NCI-H524 treated with DMSO at 0.1 percent for 48 hours (cell line): ENCODE measurements around the gene PHACTR3.

ENCODE experiments used
- DNase-seq: peaks from one replicate; lab custom pipeline; 2025; lab: John Stamatoyannopoulos, UW

Gene PHACTR3

GRCh38 chr20:59574308-59574707 is 30.0 kb upstream of the PHACTR3 start:
- no peak for DNase-seq

DNA sequence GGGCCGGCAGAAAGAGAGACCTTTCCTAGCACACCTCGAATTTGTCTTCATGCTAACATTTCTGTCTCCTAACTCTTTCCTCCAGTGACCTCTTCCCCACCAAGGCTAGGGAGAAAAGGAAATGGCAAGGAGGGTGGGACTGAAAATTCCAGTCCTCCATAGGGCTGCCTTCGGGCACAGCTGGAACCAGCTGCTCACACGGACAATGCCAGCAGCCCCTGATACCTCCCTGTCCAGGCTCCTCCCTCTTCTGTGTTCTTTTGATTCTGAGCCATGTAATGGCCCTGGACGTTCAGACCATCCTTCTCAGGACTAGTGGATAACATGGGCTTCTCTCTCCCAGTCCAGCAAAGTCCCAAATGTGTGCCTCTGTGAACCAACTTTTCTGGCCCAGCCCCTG is 29.1 kb upstream of the PHACTR3 start:
- no peak for DNase-seq

DNA sequence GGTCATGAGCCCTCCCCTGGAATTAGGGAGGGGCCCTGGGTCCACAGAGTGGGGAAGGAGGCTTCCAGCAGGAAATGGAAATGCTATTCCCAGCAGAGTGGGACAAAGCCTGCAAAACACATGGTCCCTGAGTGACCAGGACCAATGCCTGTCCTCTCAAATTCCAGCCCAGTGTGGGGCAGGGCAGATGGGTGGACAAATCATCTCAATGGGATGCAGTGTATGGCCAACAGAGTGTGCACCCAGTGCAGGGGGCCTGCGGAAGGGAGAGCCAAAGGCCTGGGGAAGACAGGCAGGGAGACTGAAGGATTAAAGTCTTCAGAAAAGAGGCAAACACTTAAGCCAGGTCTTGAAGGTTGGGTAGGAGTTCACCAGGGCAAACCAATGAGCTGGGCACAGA is 28.7 kb upstream of the PHACTR3 start:
- no peak for DNase-seq

DNA sequence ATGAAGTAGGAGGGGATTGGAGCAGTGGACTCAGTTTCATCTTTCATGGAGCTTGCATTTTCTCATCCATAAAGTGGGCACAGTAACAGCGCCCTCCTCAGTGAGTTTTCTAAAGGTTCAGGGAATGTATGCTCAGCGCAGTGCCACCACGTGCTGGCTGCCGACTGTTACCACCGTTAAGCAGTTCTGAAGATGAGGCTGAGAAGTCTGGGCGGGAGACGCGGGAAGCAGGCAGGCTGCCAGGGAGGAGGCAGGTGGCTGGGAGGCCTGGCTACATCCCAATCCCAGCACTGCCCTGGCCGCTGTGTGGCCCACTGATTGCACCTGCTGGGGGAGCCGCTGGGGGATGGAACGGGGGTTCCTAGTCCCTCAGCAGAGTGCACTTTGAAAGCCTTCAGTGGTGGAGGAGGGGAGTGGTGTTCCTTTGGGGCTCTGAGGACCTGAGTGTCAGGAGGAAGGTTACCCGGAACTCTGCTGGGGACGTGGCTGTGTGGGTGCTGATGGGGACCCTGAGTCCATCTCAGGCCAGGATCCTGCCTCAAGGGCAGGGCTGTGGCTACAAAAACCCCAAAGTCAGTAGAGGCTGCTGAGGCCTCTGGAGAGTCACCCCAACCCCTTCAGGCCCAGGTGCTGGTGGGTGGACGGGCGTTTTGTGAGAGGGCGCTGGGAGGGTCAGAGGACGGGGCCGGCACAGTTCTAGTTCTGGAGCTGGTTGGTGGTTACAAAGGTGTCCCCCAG is 28.0 kb upstream of the PHACTR3 start:
- DNase-seq: no peak

DNA sequence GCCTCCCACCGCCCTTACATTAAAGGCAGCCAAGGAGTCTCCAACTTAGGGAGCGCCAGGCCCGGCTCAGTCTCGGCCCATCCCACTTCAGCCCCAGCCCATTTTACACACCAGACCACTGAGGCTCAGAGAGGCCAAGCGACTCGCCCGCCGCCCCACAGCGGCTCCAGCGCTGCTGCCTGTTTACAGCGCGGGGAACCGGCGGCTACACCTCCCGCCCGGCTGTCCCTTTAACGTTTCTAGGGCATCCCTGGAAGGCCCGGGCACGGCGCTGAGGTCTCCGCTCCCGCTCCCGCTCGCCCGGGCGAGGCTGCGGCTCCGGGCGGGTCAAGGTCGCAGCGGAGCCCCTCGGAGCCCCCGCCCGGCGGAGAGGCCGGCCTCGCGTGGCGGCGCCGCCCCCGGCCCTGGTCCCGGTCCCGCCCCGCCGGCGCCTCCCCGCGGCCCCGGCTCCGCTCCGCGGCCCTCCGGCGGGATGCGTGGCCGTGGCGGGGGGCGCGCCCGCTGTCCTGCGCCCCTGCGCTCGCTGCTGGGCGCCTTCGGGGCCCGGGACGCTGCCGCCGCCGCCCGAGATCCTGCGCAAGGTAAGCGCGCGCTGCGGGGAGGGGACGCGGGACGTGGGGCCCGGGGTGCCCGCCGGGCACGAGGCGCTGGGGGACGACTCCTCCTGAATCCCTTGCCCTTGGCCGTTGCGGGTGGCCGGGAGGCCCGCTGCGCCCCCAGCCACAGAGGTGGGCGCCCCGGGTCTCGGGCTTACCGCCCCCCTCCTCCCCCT is 27.1 kb upstream of the PHACTR3 start:
- DNase-seq: no peak

- no peak for DNase-seq
Observed at GRCh38 chr20:59577809-59578435, 26.4 kb upstream of the PHACTR3 start.

- DNase-seq: no peak
Observed at GRCh38 chr20:59578436-59579403, 25.6 kb upstream of the PHACTR3 start.

GRCh38 chr20:59579404-59580145 is 24.8 kb upstream of the PHACTR3 start:
- no peak for DNase-seq

GRCh38 chr20:59580146-59580946 is 24.0 kb upstream of the PHACTR3 start:
- DNase-seq: no peak

DNA sequence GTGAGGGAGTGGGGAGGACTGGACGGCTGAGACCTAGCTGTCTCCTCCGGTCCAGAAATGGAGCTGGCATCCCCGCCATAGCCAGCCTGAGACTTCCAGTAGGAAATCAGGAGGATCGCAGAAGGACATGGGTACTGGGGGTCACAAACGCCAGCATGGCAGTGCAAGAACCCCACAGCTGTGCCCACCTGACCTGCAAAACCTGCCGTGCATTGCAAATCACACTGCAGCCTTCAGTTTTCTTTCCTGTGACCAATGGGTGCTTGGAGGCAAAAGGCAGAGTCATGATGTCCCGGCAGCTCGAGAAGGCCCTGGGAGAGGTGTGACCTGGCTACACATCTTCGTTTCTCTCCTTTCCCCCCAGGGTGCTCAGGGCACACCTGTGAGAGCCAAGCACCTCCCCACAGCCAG is 23.3 kb upstream of the PHACTR3 start:
- no peak for DNase-seq

DNA sequence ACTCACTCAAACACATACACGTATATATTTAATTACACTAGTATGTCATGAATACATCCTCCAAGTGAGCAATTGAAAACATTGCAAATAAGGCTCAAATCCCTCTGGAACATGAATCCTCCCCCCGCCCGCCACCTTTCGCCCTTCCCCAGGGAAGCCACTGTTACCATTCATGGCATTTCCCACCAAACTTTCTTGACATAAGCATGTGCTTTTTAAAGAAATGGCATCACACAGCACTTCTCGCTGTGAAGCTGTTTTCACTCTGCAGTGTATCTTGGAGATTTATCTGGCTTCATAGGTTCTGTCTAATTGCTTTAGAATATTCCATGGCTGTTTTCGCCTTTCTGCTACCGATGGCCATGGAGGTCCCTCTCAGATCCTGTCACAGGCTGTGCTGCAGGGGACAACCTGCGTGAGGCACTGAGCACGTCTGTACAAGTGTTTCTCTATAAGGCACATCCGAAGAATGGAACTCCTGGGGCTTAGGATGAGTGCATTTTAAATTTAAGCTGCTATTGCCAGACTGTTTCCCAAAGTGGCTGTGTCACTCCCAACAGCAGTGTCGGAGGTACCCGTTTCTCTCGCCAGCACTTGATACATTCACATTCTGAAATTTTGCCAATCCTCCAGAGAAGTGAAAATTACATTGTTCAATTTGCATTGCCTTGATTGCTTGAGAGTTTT is 22.2 kb upstream of the PHACTR3 start:
- DNase-seq: no peak

- no peak for DNase-seq
Observed at GRCh38 chr20:59583428-59584277, 20.7 kb upstream of the PHACTR3 start.

GRCh38 chr20:59584278-59584925 is 19.9 kb upstream of the PHACTR3 start:
- no peak for DNase-seq

DNA sequence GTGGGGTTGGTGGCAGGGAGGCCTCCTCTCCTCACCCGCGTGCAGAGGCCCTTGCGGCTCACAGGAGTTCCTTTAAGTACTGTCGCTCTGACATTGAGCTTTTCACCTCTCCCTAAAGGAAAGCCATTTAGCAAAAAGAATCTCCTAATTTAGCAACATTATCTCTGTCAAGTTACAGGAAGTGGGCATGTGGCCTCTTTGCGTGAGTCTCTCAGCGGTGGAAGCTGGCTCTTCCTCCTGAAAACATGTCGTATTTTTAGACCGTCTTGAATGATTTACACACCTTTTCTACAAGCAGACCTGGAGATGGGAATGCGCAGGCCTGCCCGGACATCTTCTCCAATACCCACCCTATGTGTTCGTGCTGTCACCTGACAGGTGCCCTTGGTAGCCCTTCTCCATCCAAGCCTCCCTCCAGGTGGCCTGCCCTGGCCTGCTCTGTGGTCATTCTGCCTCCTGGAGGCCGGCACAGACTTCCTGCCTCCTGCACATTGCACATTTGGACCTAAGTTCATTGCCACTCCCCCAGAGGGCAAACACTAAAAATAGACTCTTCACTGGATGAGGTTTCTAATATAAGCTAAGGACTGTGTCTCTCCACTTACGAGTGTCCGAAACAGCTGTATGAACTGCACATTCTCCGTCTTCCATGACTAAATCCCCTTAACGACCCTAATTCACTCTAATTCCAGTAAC is 18.5 kb upstream of the PHACTR3 start:
- no peak for DNase-seq

- DNase-seq: no peak
Observed at GRCh38 chr20:59586613-59587012, 17.7 kb upstream of the PHACTR3 start.

- DNase-seq: no peak
Observed at GRCh38 chr20:59587570-59587969, 16.8 kb upstream of the PHACTR3 start.

DNA sequence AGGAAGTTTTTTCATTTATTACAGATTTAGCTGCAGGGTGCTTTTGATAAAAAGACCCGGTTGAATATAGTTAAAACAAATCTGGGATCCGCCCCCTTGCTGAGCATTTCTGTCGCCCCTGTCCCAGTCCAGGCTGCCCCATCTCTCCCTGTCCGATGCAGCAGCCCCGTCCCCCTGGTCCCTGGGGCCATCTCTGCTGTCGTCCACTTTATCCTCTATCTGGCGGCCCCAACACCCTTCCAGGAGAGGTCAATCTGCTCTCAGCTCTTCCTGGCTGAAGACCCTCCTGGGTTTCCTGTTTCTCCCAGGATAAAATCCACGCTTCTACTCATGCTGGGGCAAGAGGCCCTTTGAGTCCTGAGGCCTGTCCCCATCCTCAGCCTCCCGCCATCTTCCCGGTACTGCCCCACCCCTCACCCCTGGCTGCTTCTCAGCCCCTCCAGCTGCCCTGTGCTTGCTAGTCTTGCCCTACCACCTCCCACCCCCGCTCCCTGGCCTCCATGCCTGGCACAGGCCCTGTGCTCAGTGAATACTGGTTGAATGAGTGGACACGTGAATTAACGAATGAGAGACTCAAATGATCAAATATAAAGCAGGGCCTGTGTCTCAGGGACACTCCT is 16.0 kb upstream of the PHACTR3 start:
- no peak for DNase-seq
